GM12873 (cell line): Measurements from ENCODE around the gene ABHD12.

ENCODE experiments used
- CTCF ChIP-seq: IDR thresholded peaks from 2 replicates; pipeline ENCODE4 v1.5.1; 2012; ENCODE audit warnings: low read depth, mild to moderate bottlenecking, moderate library complexity, low read length, control low read depth; ENCODE audit not compliant: insufficient read depth; ENCODE audit errors: missing control alignments

The ABHD12 gene

GRCh38 chr20:25408890-25409289 is 18.3 kb upstream of the ABHD12 start:
- no peak for TF ChIP-seq CTCF

DNA sequence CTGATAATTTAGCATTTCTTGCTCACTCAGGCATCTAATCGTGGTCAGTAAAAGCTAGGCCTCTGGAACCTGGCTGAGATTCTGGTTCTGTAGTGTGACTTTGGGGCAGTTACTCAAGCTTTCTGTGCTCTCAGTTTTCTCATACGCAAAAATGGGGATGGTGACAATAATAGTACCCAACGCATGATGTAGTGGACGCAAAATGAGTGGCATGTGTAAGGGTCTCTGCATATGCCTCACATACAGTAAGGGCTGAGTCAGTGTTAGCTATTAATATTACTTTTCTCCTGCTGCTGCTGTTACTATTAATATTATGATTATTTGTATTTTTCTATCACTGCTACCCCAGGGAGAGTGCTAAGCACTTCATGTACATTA is 17.5 kb upstream of the ABHD12 start:
- no peak for TF ChIP-seq CTCF

DNA sequence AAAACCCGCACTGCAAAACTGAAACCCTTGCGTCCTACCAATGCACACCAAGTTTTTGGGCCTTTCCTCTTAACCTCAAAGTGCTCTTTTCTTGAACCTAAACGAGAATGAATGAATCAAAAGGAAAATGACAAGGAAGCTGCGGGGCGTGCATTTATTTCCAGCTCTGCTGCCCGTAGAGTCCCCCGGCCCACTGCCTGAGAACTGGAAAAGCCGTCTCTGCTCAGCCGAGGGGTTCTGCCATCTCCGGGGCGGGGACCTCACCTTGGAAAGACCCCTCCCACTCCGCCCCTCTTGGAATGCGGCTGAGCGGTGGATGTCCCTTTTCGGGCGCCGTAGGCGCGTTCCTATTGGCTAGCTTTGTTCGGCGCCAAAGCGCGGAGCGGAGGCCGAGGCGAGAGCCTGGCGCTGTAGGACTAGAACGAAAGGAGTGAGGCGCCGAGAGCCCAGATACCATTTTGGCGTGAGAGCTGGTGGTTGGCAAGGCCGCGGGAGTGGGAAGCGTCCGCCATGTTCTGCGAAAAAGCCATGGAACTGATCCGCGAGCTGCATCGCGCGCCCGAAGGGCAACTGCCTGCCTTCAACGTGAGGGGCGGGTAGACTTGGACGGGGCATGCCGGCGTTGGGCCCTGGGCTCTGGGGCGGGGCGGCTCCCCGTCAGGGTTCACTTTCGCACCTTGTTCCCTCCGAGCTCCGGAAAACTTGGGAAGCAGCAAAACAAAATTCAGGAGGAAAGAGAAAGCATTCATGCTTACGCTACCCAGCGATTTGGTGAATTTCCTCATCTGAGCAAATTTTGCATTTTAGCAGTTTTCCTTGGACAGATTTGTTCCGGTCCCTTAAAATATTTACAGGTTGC is 16.9 kb upstream of the ABHD12 start, which contains the start of gene GINS1:
Gene GINS1 (plus strand): TSS at position 363 of the 859 bp plus-strand sequence. CDS start 148 bp downstream, at position 511.
- TF ChIP-seq CTCF: no peak

- TF ChIP-seq CTCF: no peak
Measured at GRCh38 chr20:25402583-25402982, 11.9 kb upstream of the ABHD12 start.

GRCh38 chr20:25399037-25399430 is 8.4 kb upstream of the ABHD12 start:
- peak; percentile 64 for TF ChIP-seq CTCF

GRCh38 chr20:25398376-25399036 is 7.9 kb upstream of the ABHD12 start:
- no peak for TF ChIP-seq CTCF

DNA sequence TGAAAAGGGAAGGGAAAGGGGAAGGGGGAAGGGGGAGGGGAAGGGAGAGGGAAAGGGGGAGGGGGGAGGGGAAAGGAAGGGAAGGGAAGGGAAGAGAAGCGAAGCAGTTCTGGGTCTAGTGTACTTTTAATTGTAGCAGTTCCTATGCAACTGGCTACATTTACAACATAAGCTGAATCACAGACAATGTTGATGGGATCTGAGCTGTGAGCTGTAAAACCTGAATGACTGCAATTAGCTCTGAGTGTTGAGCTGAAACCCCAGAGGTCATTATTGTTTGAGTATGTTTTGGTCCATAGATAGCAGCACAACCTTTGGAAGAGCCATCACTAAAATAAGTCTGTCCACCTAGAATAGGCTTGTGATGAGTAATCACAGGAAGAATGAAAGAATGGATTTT is 7.2 kb upstream of the ABHD12 start:
- TF ChIP-seq CTCF: no peak
